Gastrocnemius medialis (tissue), 4 donors: ENCODE data around the gene COPS7A. TPM values are rescaled to one million over a fixed set of nuclear protein-coding genes. Genes with fewer than 3 reads are reported as not detected.
"Not testable (repeated sequence)": the region's sequence is repeated elsewhere in the genome, so short reads cannot be mapped to it uniquely, and the experiment has no call there.

Source experiments
- ATAC-seq, 2 donors: fragments of 150-250 bp; one replicate each; pipeline ENCODE4 v1.9.1; 2016
- DNase-seq, 2 donors: peaks; one replicate each; pipeline ENCODE4 v3.0.0-alpha.2; 2019
- H3K27ac ChIP-seq, 4 donors: fragments of 200-600 bp; sonication (generic); 1 replicate in 1 of 4; 2 replicates in 3 of 4; pipeline ENCODE4 v1.5.1; 2016 to 2018; ENCODE audit warnings: mild to moderate bottlenecking in 2 of 4, moderate library complexity in 1 of 4
- H3K27me3 ChIP-seq, 3 donors: fragments of 200-600 bp; sonication (generic) in 2 of 3; 1 replicate in 1 of 3; 2 replicates in 2 of 3; pipeline versions ENCODE4 v1.5.1 to v1.6.0; 2016 to 2019; ENCODE audit warnings: mild to moderate bottlenecking in 1 of 3, moderate library complexity in 1 of 3
- H3K36me3 ChIP-seq, 2 donors: fragments of 200-600 bp; sonication (generic) in 1 of 2; one replicate each; pipeline ENCODE4 v1.5.1; 2017 to 2018
- H3K4me1 ChIP-seq, 2 donors: fragments of 200-600 bp; sonication (generic) in 1 of 2; one replicate each; pipeline ENCODE4 v1.5.1; 2016 to 2017; ENCODE audit warnings: mild to moderate bottlenecking in 2 of 2
- H3K4me3 ChIP-seq, 4 donors: fragments of 200-600 bp; sonication (generic) in 3 of 4; 1 replicate in 1 of 4; 2 replicates in 3 of 4; pipeline ENCODE4 v1.5.1; 2016 to 2019; ENCODE audit warnings: mild to moderate bottlenecking in 2 of 4
- H3K9me3 ChIP-seq, 3 donors: fragments of 200-600 bp; sonication (generic) in 2 of 3; 1 replicate in 1 of 3; 2 replicates in 2 of 3; pipeline ENCODE4 v1.5.1; 2016 to 2019
- CTCF ChIP-seq, 5 experiments: fragments of 450-650 bp in 3 of 5; fragments of 200-600 bp in 2 of 5; sonication (generic) in 2 of 5; IDR thresholded peaks in 4 of 5; conservative IDR thresholded peaks in 1 of 5; 1 replicate in 4 of 5; 2 replicates in 1 of 5; pipeline ENCODE4 v1.5.1; 2016 to 2019; ENCODE audit warnings: antibody characterized with exemption in 5 of 5, mild to moderate bottlenecking in 3 of 5, moderate library complexity in 3 of 5
- POLR2A ChIP-seq, 2 donors: fragments of 450-650 bp; IDR thresholded peaks; one replicate each; pipeline ENCODE4 v1.6.1; 2017; ENCODE audit warnings: antibody characterized with exemption in 2 of 2, mild to moderate bottlenecking in 2 of 2, moderate library complexity in 2 of 2
- in situ Hi-C, 4 donors: fragments of 200-750 bp; cut with MboI; loops; one replicate each; pipeline versions ENCODE4 v1.15.0 to v1.8.0; 2017; ENCODE audit warnings: low sequenced_read_pairs in 4 of 4
- intact Hi-C: fragments of 100-400 bp; cut with DNase I; formaldehyde crosslinking; loops from one replicate; pipeline ENCODE4 v1.15.1; 2023; ENCODE audit warnings: low total_unique reads
- total RNA-seq, 4 donors: library from RNA; depleted of rRNA; stranded (reverse); fragments of >200 nt; gene quantifications; one replicate each; pipeline versions ENCODE4 v1.1.0 to v1.2.3, GENCODE V29; 2016

Gene COPS7A
- total RNA-seq, 4 donors from 2014 or later: 82.0 to 132 (median 99.0) TPM

GRCh38 chr12:6736754-6737153, 12.9 kb downstream of the COPS7A start:
- ATAC-seq: no peak
- TF ChIP-seq CTCF (IDR thresholded peaks at IDR 0.05 in 4 of 5, conservative IDR thresholded peaks at IDR 0.05 in 1 of 5): no peak
- no peak for TF ChIP-seq POLR2A (IDR thresholded peaks at IDR 0.05)
- Histone ChIP-seq H3K4me1 (peaks cover 0 to 9% of the 10 kb centered on the region in 2 donors), H3K27me3 (no peaks in the 10 kb centered on the region), H3K4me3 (no peak overlapping the region), H3K27ac (no peak overlapping the region), H3K9me3 (no peaks in the 10 kb centered on the region), H3K36me3 (peaks cover 0 to 8% of the 10 kb centered on the region in 2 donors)
- intact Hi-C loops: loop anchor here (5.0 kb wide), 1 partner anchor 91 kb away; the partner anchor contains the start of gene P3H3
- no peak for DNase-seq
- in situ Hi-C loops: loop anchor here in 1 of 4 donors (5.0 to 10.0 kb wide), 2 partner anchors 46 to 108 kb away; partner anchors contain the start of gene GNB3

- H3K4me1 ChIP-seq, DNase-seq, H3K36me3 ChIP-seq, H3K4me3 ChIP-seq, intact Hi-C loops, H3K27me3 ChIP-seq, H3K27ac ChIP-seq, H3K9me3 ChIP-seq, ATAC-seq: not testable (repeated sequence)
- in situ Hi-C loops: loop anchor here in 1 of 4 donors (5.0 kb wide), 1 partner anchor 40 kb away; no protein-coding TSS in a partner anchor
Measured at GRCh38 chr12:6742080-6742479, 18.2 kb downstream of the COPS7A start.

DNA sequence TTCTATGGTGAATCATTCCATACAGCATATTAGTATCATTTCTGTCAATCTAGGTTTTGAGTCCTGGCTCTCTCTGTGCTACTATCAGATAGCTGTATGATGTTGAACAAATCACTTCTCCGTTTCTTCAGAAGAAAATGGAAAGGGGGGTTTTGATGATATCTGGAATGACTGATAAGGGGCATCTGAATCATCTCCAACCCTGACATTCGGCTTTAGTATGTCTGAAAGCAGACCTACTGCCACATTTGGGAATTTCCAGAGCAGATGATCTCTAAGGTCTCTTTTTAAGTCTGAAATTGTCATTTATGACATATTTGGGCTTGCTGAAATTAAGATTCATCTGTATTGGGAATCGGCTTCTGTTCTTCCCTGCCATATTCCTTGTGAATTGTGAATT, 19.0 kb downstream of the COPS7A start:
- peaks cover 0 to 4% of the 10 kb centered on the region in 2 donors for H3K4me1 ChIP-seq
- H3K9me3 ChIP-seq: no peaks in the 10 kb centered on the region
- DNase-seq (no peak), ATAC-seq (no peak)
- in situ Hi-C loops: loop anchor here in 1 of 4 donors (5.0 kb wide), 1 partner anchor 39 kb away; no protein-coding TSS in a partner anchor
- no peak overlapping the region for H3K4me3 ChIP-seq
- TF ChIP-seq POLR2A (IDR thresholded peaks at IDR 0.05) (no peak), CTCF (IDR thresholded peaks at IDR 0.05 in 4 of 5, conservative IDR thresholded peaks at IDR 0.05 in 1 of 5) (no peak)
- H3K27me3 ChIP-seq: no peaks in the 10 kb centered on the region
- peaks cover 0 to 14% of the 10 kb centered on the region in 2 donors for H3K36me3 ChIP-seq
- intact Hi-C loops: no loop called here
- H3K27ac ChIP-seq: no peak overlapping the region

GRCh38 chr12:6743300-6743699, 19.5 kb downstream of the COPS7A start:
- H3K36me3 ChIP-seq: peaks cover 0 to 18% of the 10 kb centered on the region in 2 donors
- intact Hi-C loops, H3K27ac ChIP-seq, H3K4me3 ChIP-seq, H3K27me3 ChIP-seq, ATAC-seq, H3K4me1 ChIP-seq, DNase-seq, H3K9me3 ChIP-seq: not testable (repeated sequence)
- in situ Hi-C loops: loop anchor here in 1 of 4 donors (5.0 kb wide), 1 partner anchor 39 kb away; no protein-coding TSS in a partner anchor

DNA sequence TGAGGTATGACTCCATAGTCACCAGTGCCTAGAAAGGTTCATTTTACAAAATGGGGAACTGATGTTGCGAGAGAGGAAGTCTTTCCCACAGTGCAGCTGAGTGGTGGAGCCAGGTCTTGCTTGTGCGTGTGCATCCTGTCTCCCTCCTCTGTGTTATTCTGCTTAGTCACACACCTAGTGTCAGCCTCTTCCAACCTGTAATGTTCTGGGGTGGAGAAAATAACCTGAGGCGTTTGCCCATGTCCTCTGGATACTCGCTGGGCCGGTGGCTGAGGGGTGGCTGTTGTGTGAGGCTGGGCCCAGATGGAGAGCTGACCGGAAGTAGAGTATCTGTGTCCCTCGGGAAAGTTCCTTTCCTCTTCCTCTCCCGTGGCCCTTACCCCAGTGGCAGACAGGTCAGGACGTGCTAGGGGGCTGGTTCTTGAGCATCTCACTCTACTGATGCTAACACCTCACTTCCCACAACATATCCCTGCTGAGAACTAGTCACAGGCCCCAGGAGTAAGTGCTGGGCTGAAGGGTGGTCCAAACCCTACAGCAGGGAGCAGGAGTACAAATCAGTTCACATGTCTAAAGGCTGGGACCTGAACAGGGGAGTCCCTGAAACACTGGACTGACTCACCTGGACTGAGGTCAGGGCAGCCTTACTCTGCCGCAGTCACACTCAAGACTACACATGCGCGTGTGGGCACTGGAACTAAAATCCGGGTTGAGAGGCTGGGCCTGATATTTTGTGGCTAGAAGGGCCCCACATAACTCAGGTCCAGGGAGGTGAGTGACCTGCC, 22.1 kb downstream of the COPS7A start:
- TF ChIP-seq POLR2A (IDR thresholded peaks at IDR 0.05) (no peak), CTCF (IDR thresholded peaks at IDR 0.05 in 4 of 5, conservative IDR thresholded peaks at IDR 0.05 in 1 of 5) (no peak)
- in situ Hi-C loops (no loop called here), intact Hi-C loops (no loop called here)
- peak overlapping the region; percentile 14 to 55 (median 50) for H3K27ac ChIP-seq
- H3K4me3 ChIP-seq: no peak overlapping the region
- H3K27me3 ChIP-seq: no peaks in the 10 kb centered on the region
- no peaks in the 10 kb centered on the region for H3K9me3 ChIP-seq
- peaks cover 2 to 45% of the 10 kb centered on the region in 2 donors for H3K36me3 ChIP-seq
- DNase-seq: no peak
- peaks cover 0 to 4% of the 10 kb centered on the region in 2 donors for H3K4me1 ChIP-seq
- ATAC-seq: no peak
